Measurements from ENCODE around the gene DLG5. TPM values are rescaled to one million over a fixed set of nuclear protein-coding genes. Genes with fewer than 3 reads are reported as not detected.

The DLG5 gene
- total RNA-seq, 2 donors from 2014 or later: 9.7 to 13.1 TPM

- DNase-seq (no peak), ATAC-seq (no peak)
- H3K4me3 Mint-ChIP-seq: no peak overlapping the region
- no peak overlapping the region for H3K27ac Mint-ChIP-seq
- no peaks in the 10 kb centered on the region for H3K9me3 ChIP-seq (ENCODE audit: control insufficient read depth, low read length, poor library complexity, severe bottlenecking)
- H3K36me3 Mint-ChIP-seq (ENCODE audit: low read depth): no peaks in the 10 kb centered on the region
- H3K4me1 Mint-ChIP-seq: peaks cover 5% of the 10 kb centered on the region
- H3K27me3 Mint-ChIP-seq: no peaks in the 10 kb centered on the region
Measured at GRCh38 chr10:77816311-77816710, 110.2 kb downstream of the DLG5 start.

- H3K36me3 Mint-ChIP-seq (ENCODE audit: low read depth): no peaks in the 10 kb centered on the region
- no peak for DNase-seq
- H3K27me3 Mint-ChIP-seq: no peaks in the 10 kb centered on the region
- no peaks in the 10 kb centered on the region for H3K9me3 ChIP-seq (ENCODE audit: control insufficient read depth, low read length, poor library complexity, severe bottlenecking)
- H3K4me3 Mint-ChIP-seq: peak overlapping the region; percentile 7
- no peak for ATAC-seq
- H3K4me1 Mint-ChIP-seq: peaks cover 3% of the 10 kb centered on the region
- H3K27ac Mint-ChIP-seq: peak overlapping the region; percentile 19
Measured at GRCh38 chr10:77812741-77813140, 113.8 kb downstream of the DLG5 start.

- ATAC-seq: no peak
- no peaks in the 10 kb centered on the region for H3K36me3 Mint-ChIP-seq (ENCODE audit: low read depth)
- no peaks in the 10 kb centered on the region for H3K27me3 Mint-ChIP-seq
- H3K9me3 ChIP-seq (ENCODE audit: control insufficient read depth, low read length, poor library complexity, severe bottlenecking): no peaks in the 10 kb centered on the region
- peaks cover 3% of the 10 kb centered on the region for H3K4me1 Mint-ChIP-seq
- DNase-seq: no peak
- peak overlapping the region; percentile 19 for H3K27ac Mint-ChIP-seq
- H3K4me3 Mint-ChIP-seq: peak overlapping the region; percentile 55
Measured at GRCh38 chr10:77811831-77812430, 114.6 kb downstream of the DLG5 start.

GRCh38 chr10:77810446-77811335, 115.9 kb downstream of the DLG5 start:
- Mint-ChIP-seq H3K4me1 (peaks cover 3% of the 10 kb centered on the region), H3K27me3 (no peaks in the 10 kb centered on the region), H3K36me3 (ENCODE audit: low read depth) (no peaks in the 10 kb centered on the region), H3K4me3 (no peak overlapping the region), H3K27ac (peak overlapping the region; percentile 68)
- ATAC-seq (no peak), DNase-seq (no peak)
- H3K9me3 ChIP-seq (ENCODE audit: control insufficient read depth, low read length, poor library complexity, severe bottlenecking): no peaks in the 10 kb centered on the region

GRCh38 chr10:77809336-77809735, 117.2 kb downstream of the DLG5 start:
- Mint-ChIP-seq H3K36me3 (ENCODE audit: low read depth) (no peaks in the 10 kb centered on the region), H3K27me3 (no peaks in the 10 kb centered on the region), H3K4me1 (peaks cover 3% of the 10 kb centered on the region), H3K27ac (no peak overlapping the region), H3K4me3 (no peak overlapping the region)
- no peak for ATAC-seq
- no peak for DNase-seq
- no peaks in the 10 kb centered on the region for H3K9me3 ChIP-seq (ENCODE audit: control insufficient read depth, low read length, poor library complexity, severe bottlenecking)

- H3K27me3 Mint-ChIP-seq: no peaks in the 10 kb centered on the region
- no peak for DNase-seq
- H3K36me3 Mint-ChIP-seq (ENCODE audit: low read depth): no peaks in the 10 kb centered on the region
- H3K9me3 ChIP-seq (ENCODE audit: control insufficient read depth, low read length, poor library complexity, severe bottlenecking): no peaks in the 10 kb centered on the region
- peaks cover 6% of the 10 kb centered on the region for H3K4me1 Mint-ChIP-seq
- no peak overlapping the region for H3K27ac Mint-ChIP-seq
- ATAC-seq: no peak
- no peak overlapping the region for H3K4me3 Mint-ChIP-seq
Measured at GRCh38 chr10:77807706-77808105, 118.8 kb downstream of the DLG5 start.

GRCh38 chr10:77806511-77807157, 119.9 kb downstream of the DLG5 start:
- Mint-ChIP-seq H3K27ac (peak overlapping the region; percentile 43), H3K27me3 (no peaks in the 10 kb centered on the region), H3K4me1 (peaks cover 12% of the 10 kb centered on the region), H3K4me3 (no peak overlapping the region), H3K36me3 (ENCODE audit: low read depth) (no peaks in the 10 kb centered on the region)
- no peaks in the 10 kb centered on the region for H3K9me3 ChIP-seq (ENCODE audit: control insufficient read depth, low read length, poor library complexity, severe bottlenecking)
- DNase-seq (no peak), ATAC-seq (no peak)

- H3K4me3 Mint-ChIP-seq: no peak overlapping the region
- peaks cover 2% of the 10 kb centered on the region for H3K36me3 Mint-ChIP-seq (ENCODE audit: low read depth)
- peaks cover 21% of the 10 kb centered on the region for H3K4me1 Mint-ChIP-seq
- no peaks in the 10 kb centered on the region for H3K27me3 Mint-ChIP-seq
- DNase-seq (no peak), ATAC-seq (no peak)
- H3K27ac Mint-ChIP-seq: no peak overlapping the region
- H3K9me3 ChIP-seq (ENCODE audit: control insufficient read depth, low read length, poor library complexity, severe bottlenecking): no peaks in the 10 kb centered on the region
Measured at GRCh38 chr10:77805676-77806075, 120.9 kb downstream of the DLG5 start.

GRCh38 chr10:77804371-77804770, 122.2 kb downstream of the DLG5 start:
- no peaks in the 10 kb centered on the region for H3K27me3 Mint-ChIP-seq
- no peak for DNase-seq
- no peak for ATAC-seq
- H3K4me3 Mint-ChIP-seq: no peak overlapping the region
- H3K4me1 Mint-ChIP-seq: peaks cover 26% of the 10 kb centered on the region
- H3K27ac Mint-ChIP-seq: peak overlapping the region; percentile 47
- H3K36me3 Mint-ChIP-seq (ENCODE audit: low read depth): peaks cover 2% of the 10 kb centered on the region
- no peaks in the 10 kb centered on the region for H3K9me3 ChIP-seq (ENCODE audit: control insufficient read depth, low read length, poor library complexity, severe bottlenecking)

- no peaks in the 10 kb centered on the region for H3K9me3 ChIP-seq (ENCODE audit: control insufficient read depth, low read length, poor library complexity, severe bottlenecking)
- H3K36me3 Mint-ChIP-seq (ENCODE audit: low read depth): peaks cover 5% of the 10 kb centered on the region
- H3K27me3 Mint-ChIP-seq: no peaks in the 10 kb centered on the region
- H3K4me1 Mint-ChIP-seq: peaks cover 37% of the 10 kb centered on the region
- H3K4me3 Mint-ChIP-seq: peak overlapping the region; percentile 85
- peak overlapping the region; percentile 99 for H3K27ac Mint-ChIP-seq
- ATAC-seq (peak; percentile 74), DNase-seq (peak in 2 of 3 donors; percentile 22 to 38)
Measured at GRCh38 chr10:77801474-77802161, 124.9 kb downstream of the DLG5 start.

GRCh38 chr10:77800738-77801266, 125.8 kb downstream of the DLG5 start:
- ATAC-seq: no peak

GRCh38 chr10:77800320-77800719, 126.2 kb downstream of the DLG5 start:
- H3K27ac Mint-ChIP-seq: peak overlapping the region; percentile 99
- peak overlapping the region; percentile 47 for H3K4me3 Mint-ChIP-seq

More at GRCh38 chr10:77800738-77801266, 125.8 kb downstream of the DLG5 start:
- H3K36me3 Mint-ChIP-seq (ENCODE audit: low read depth): peaks cover 5% of the 10 kb centered on the region
- H3K27ac Mint-ChIP-seq: peak overlapping the region; percentile 99
- H3K9me3 ChIP-seq (ENCODE audit: control insufficient read depth, low read length, poor library complexity, severe bottlenecking): no peaks in the 10 kb centered on the region
- H3K4me1 Mint-ChIP-seq: peaks cover 37% of the 10 kb centered on the region
- DNase-seq: no peak
- no peaks in the 10 kb centered on the region for H3K27me3 Mint-ChIP-seq
- H3K4me3 Mint-ChIP-seq: peak overlapping the region; percentile 85

More at GRCh38 chr10:77800320-77800719, 126.2 kb downstream of the DLG5 start:
- H3K4me1 Mint-ChIP-seq: peaks cover 37% of the 10 kb centered on the region
- DNase-seq (no peak), ATAC-seq (no peak)
- no peaks in the 10 kb centered on the region for H3K27me3 Mint-ChIP-seq
- peaks cover 5% of the 10 kb centered on the region for H3K36me3 Mint-ChIP-seq (ENCODE audit: low read depth)
- H3K9me3 ChIP-seq (ENCODE audit: control insufficient read depth, low read length, poor library complexity, severe bottlenecking): no peaks in the 10 kb centered on the region

Measured in T-helper 17 cell (primary cell).